NB4 (cell line): ENCODE data around the gene GAB2.
"Not testable (repeated sequence)": the region's sequence is repeated elsewhere in the genome, so short reads cannot be mapped to it uniquely, and the experiment has no call there.

Experiments used
- CTCF ChIP-seq: IDR thresholded peaks from one replicate; pipeline ENCODE4 v1.5.1; 2012; ENCODE audit warnings: low read depth, low read length
- POLR2A ChIP-seq: IDR thresholded peaks from 2 replicates; pipeline ENCODE4 v1.6.1; 2011; ENCODE audit warnings: mild to moderate bottlenecking; ENCODE audit not compliant: insufficient read length; ENCODE audit errors: extremely low read depth
- TF ChIP-seq, protein P1 (sequence below): IDR thresholded peaks from 2 replicates; pipeline ENCODE4 v1.6.1; 2011; ENCODE audit warnings: low read depth, low read length

GRCh38 chr11:78355742-78356141 lies 61.9 kb downstream of the GAB2 start:
- not testable (repeated sequence) for TF ChIP-seq CTCF, POLR2A
- TF ChIP-seq, protein P1, sequence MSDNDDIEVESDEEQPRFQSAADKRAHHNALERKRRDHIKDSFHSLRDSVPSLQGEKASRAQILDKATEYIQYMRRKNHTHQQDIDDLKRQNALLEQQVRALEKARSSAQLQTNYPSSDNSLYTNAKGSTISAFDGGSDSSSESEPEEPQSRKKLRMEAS = not testable (repeated sequence)
